Gastrocnemius medialis (tissue), 4 donors: ENCODE results near the gene PSPN. TPM values are rescaled to one million over a fixed set of nuclear protein-coding genes. Genes with fewer than 3 reads are reported as not detected.
A peak's percentile ranks its signal among the peaks of the same experiment; 100 is the strongest.

Source experiments
- ATAC-seq, 2 donors: fragments of 150-250 bp; one replicate each; pipeline ENCODE4 v1.9.1; 2016
- DNase-seq, 2 donors: peaks; one replicate each; pipeline ENCODE4 v3.0.0-alpha.2; 2019
- H3K27ac ChIP-seq, 4 donors: fragments of 200-600 bp; sonication (generic); 1 replicate in 1 of 4; 2 replicates in 3 of 4; pipeline ENCODE4 v1.5.1; 2016 to 2018; ENCODE audit warnings: mild to moderate bottlenecking in 2 of 4, moderate library complexity in 1 of 4
- H3K27me3 ChIP-seq, 3 donors: fragments of 200-600 bp; sonication (generic) in 2 of 3; 1 replicate in 1 of 3; 2 replicates in 2 of 3; pipeline versions ENCODE4 v1.5.1 to v1.6.0; 2016 to 2019; ENCODE audit warnings: mild to moderate bottlenecking in 1 of 3, moderate library complexity in 1 of 3
- H3K36me3 ChIP-seq, 2 donors: fragments of 200-600 bp; sonication (generic) in 1 of 2; one replicate each; pipeline ENCODE4 v1.5.1; 2017 to 2018
- H3K4me1 ChIP-seq, 2 donors: fragments of 200-600 bp; sonication (generic) in 1 of 2; one replicate each; pipeline ENCODE4 v1.5.1; 2016 to 2017; ENCODE audit warnings: mild to moderate bottlenecking in 2 of 2
- H3K4me3 ChIP-seq, 4 donors: fragments of 200-600 bp; sonication (generic) in 3 of 4; 1 replicate in 1 of 4; 2 replicates in 3 of 4; pipeline ENCODE4 v1.5.1; 2016 to 2019; ENCODE audit warnings: mild to moderate bottlenecking in 2 of 4
- H3K9me3 ChIP-seq, 3 donors: fragments of 200-600 bp; sonication (generic) in 2 of 3; 1 replicate in 1 of 3; 2 replicates in 2 of 3; pipeline ENCODE4 v1.5.1; 2016 to 2019
- POLR2A ChIP-seq, 2 donors: fragments of 450-650 bp; IDR thresholded peaks; one replicate each; pipeline ENCODE4 v1.6.1; 2017; ENCODE audit warnings: antibody characterized with exemption in 2 of 2, mild to moderate bottlenecking in 2 of 2, moderate library complexity in 2 of 2
- in situ Hi-C, 4 donors: fragments of 200-750 bp; cut with MboI; loops; one replicate each; pipeline versions ENCODE4 v1.15.0 to v1.8.0; 2017; ENCODE audit warnings: low sequenced_read_pairs in 4 of 4
- intact Hi-C: fragments of 100-400 bp; cut with DNase I; formaldehyde crosslinking; loops from one replicate; pipeline ENCODE4 v1.15.1; 2023; ENCODE audit warnings: low total_unique reads
- total RNA-seq, 4 donors: library from RNA; depleted of rRNA; stranded (reverse); fragments of >200 nt; gene quantifications; one replicate each; pipeline versions ENCODE4 v1.1.0 to v1.2.3, GENCODE V29; 2016
- TF ChIP-seq, protein P1 (sequence below), 5 experiments: fragments of 450-650 bp in 3 of 5; fragments of 200-600 bp in 2 of 5; sonication (generic) in 2 of 5; IDR thresholded peaks in 4 of 5; conservative IDR thresholded peaks in 1 of 5; 1 replicate in 4 of 5; 2 replicates in 1 of 5; pipeline ENCODE4 v1.5.1; 2016 to 2019; ENCODE audit warnings: antibody characterized with exemption in 5 of 5, mild to moderate bottlenecking in 3 of 5, moderate library complexity in 3 of 5

PSPN gene
- total RNA-seq, 4 donors from 2014 or later: 0.15 to 0.75 (median 0.43) TPM

DNA sequence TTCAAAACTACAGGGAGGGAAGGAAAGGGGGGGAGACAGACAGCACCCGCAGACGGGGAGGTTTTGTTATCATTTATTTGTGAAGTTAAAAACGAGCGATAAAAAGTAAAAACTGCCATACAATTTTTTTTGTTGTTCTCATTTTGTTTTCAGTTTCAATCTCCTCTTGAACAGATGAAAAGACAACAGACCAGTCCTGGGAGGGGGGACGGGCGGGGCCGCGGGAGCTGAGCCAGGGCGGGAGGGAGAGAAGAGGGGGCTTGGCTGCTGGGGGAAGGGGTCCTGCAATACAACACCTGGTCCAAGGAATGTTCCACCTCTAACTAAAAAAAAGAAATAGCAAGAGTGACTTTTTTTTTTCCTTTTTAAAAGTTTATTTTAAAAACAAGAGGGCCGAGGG is 37.6 kb upstream of the PSPN start:
- Histone ChIP-seq H3K36me3 (peaks cover 0 to 45% of the 10 kb centered on the region in 2 donors), H3K27ac (no peak overlapping the region), H3K9me3 (no peaks in the 10 kb centered on the region), H3K27me3 (no peaks in the 10 kb centered on the region), H3K4me1 (no peaks in the 10 kb centered on the region), H3K4me3 (no peak overlapping the region)
- TF ChIP-seq, protein P1, sequence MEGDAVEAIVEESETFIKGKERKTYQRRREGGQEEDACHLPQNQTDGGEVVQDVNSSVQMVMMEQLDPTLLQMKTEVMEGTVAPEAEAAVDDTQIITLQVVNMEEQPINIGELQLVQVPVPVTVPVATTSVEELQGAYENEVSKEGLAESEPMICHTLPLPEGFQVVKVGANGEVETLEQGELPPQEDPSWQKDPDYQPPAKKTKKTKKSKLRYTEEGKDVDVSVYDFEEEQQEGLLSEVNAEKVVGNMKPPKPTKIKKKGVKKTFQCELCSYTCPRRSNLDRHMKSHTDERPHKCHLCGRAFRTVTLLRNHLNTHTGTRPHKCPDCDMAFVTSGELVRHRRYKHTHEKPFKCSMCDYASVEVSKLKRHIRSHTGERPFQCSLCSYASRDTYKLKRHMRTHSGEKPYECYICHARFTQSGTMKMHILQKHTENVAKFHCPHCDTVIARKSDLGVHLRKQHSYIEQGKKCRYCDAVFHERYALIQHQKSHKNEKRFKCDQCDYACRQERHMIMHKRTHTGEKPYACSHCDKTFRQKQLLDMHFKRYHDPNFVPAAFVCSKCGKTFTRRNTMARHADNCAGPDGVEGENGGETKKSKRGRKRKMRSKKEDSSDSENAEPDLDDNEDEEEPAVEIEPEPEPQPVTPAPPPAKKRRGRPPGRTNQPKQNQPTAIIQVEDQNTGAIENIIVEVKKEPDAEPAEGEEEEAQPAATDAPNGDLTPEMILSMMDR (IDR thresholded peaks at IDR 0.05 in 4 of 5, conservative IDR thresholded peaks at IDR 0.05 in 1 of 5): no peak
- no peak for TF ChIP-seq POLR2A (IDR thresholded peaks at IDR 0.05)
- ATAC-seq: no peak
- in situ Hi-C loops: no loop called here
- DNase-seq: no peak
- intact Hi-C loops: no loop called here

DNA sequence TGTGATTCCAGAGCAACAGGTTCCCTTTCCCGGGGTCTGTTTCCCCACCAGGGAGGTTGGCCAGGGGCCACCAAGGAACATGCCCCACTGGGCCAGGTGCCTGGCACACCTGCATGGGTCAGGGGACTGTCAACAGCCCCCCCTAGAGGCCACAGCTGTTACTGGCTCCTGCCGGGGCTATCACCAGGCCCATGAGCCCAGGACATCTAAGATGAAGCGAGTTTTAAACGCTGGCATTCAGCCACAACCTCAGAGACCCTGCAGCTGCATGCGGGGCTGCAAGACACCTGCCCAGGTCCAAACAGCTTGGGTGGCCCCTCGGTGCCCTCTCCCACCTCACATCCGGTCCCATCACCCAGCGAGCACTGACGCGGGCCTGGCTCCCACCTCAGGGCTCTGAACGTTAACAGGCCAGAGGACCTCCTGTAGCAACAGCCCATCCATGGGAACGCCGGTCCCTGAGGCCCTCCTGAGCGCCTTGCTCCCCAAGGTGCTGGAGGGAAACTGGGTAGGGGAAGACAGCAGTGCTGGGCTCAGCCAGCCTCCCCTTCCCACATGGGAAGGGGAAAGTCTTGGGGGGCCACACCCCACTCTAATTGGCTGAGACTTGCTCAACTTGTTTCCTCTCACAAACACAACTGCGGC is 36.8 kb upstream of the PSPN start:
- TF ChIP-seq, protein P1 (IDR thresholded peaks at IDR 0.05 in 4 of 5, conservative IDR thresholded peaks at IDR 0.05 in 1 of 5): peak in 3 of 5 experiments; percentile 24 to 42 (median 41)
- TF ChIP-seq POLR2A (IDR thresholded peaks at IDR 0.05): no peak
- ATAC-seq (no peak), DNase-seq (no peak)
- in situ Hi-C loops (no loop called here), intact Hi-C loops (no loop called here)
- H3K4me3 ChIP-seq: no peak overlapping the region
- no peaks in the 10 kb centered on the region for H3K9me3 ChIP-seq
- no peak overlapping the region for H3K27ac ChIP-seq
- no peaks in the 10 kb centered on the region for H3K4me1 ChIP-seq
- H3K27me3 ChIP-seq: no peaks in the 10 kb centered on the region
- H3K36me3 ChIP-seq: peaks cover 0 to 38% of the 10 kb centered on the region in 2 donors

DNA sequence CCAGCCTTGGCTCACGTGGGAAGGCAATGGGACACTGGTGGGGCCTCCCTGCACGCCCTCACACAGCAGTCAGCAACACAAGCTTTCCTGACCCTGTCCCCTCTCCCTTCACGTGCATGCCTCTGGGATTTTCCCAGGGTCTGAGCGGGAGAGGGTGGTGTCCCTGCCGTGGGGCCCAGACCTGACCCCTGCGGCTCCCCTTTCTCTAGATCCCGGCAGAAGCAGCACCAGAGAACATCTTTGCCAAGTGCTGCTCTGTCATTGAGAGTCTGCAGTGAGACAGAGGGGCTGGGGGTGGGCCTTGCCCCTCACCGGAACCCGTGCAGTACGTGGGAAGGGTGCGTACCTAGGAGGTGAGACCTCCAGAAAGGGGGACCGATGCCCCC is 36.3 kb upstream of the PSPN start:
- no peak overlapping the region for H3K27ac ChIP-seq
- intact Hi-C loops: no loop called here
- in situ Hi-C loops: no loop called here
- H3K27me3 ChIP-seq: no peaks in the 10 kb centered on the region
- TF ChIP-seq, protein P1 (IDR thresholded peaks at IDR 0.05 in 4 of 5, conservative IDR thresholded peaks at IDR 0.05 in 1 of 5): no peak
- no peak for TF ChIP-seq POLR2A (IDR thresholded peaks at IDR 0.05)
- no peaks in the 10 kb centered on the region for H3K4me1 ChIP-seq
- DNase-seq: no peak
- H3K4me3 ChIP-seq: no peak overlapping the region
- peaks cover 0 to 33% of the 10 kb centered on the region in 2 donors for H3K36me3 ChIP-seq
- no peaks in the 10 kb centered on the region for H3K9me3 ChIP-seq
- no peak for ATAC-seq

DNA sequence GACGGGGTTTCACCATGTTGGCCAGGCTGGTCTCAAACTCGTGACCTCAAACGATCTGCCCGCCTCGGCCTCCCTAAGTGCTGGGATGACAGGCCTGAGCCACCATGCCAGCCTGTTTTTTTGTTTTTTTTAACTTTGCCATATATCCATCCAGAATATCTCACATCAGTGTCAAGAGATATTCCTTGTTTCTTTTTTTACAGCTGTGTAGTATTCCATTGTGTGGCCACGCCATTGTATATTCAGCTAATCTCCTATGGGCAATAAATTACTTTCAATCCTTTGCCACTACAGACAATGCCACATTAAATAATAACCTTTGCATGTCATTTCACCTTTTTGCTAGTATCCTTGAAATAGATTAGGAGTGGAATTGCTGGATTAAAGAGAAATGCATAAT is 33.6 kb upstream of the PSPN start:
- DNase-seq (no peak), ATAC-seq (no peak)
- no peaks in the 10 kb centered on the region for H3K27me3 ChIP-seq
- H3K9me3 ChIP-seq: no peaks in the 10 kb centered on the region
- H3K4me3 ChIP-seq: no peak overlapping the region
- no peak for TF ChIP-seq POLR2A (IDR thresholded peaks at IDR 0.05)
- TF ChIP-seq, protein P1 (IDR thresholded peaks at IDR 0.05 in 4 of 5, conservative IDR thresholded peaks at IDR 0.05 in 1 of 5): no peak
- in situ Hi-C loops (no loop called here), intact Hi-C loops (no loop called here)
- H3K27ac ChIP-seq: no peak overlapping the region
- peaks cover 0 to 6% of the 10 kb centered on the region in 2 donors for H3K36me3 ChIP-seq
- no peaks in the 10 kb centered on the region for H3K4me1 ChIP-seq

DNA sequence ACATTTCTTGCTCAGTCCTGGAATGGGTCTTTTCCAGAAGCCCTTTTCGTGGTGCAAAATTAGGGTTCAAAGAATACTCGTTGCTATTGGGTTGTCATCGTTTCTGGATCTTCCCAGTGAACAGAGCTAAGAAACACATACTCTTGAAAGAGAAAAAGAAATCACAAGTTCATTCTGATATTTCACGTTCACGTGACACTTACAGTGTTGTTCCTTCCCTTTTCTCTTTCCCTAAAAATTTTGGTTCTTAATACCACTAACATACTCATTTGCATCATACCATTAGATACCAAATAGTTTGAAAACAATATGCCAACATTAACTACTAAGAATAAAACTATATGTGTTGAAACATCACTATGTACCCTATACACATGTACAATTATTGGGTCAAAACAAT is 30.7 kb upstream of the PSPN start:
- in situ Hi-C loops: no loop called here
- DNase-seq (no peak), ATAC-seq (no peak)
- no peak overlapping the region for H3K27ac ChIP-seq
- H3K4me1 ChIP-seq: no peaks in the 10 kb centered on the region
- H3K9me3 ChIP-seq: no peaks in the 10 kb centered on the region
- no peak for TF ChIP-seq POLR2A (IDR thresholded peaks at IDR 0.05)
- TF ChIP-seq, protein P1 (IDR thresholded peaks at IDR 0.05 in 4 of 5, conservative IDR thresholded peaks at IDR 0.05 in 1 of 5): no peak
- no peak overlapping the region for H3K4me3 ChIP-seq
- intact Hi-C loops: no loop called here
- no peaks in the 10 kb centered on the region for H3K36me3 ChIP-seq
- H3K27me3 ChIP-seq: no peaks in the 10 kb centered on the region
